OCI-LY7 (cell line): ENCODE results near the gene RNF40.

Experiments used
- EZH2phosphoT487 ChIP-seq: fragments of 200-600 bp; sonication (generic); IDR thresholded peaks from 2 replicates; pipeline ENCODE4 v1.6.1; 2018; ENCODE audit warnings: low read depth, borderline replicate concordance, mild to moderate bottlenecking, mixed run types, antibody characterized with exemption, low read length, moderate library complexity, mixed read lengths
- TF ChIP-seq, protein P1 (sequence below): fragments of 200-600 bp; sonication (generic); conservative IDR thresholded peaks from 2 replicates; pipeline ENCODE4 v1.5.1; 2014; ENCODE audit warnings: mild to moderate bottlenecking, antibody characterized with exemption, low read length, moderate library complexity, mixed read lengths

DNA sequence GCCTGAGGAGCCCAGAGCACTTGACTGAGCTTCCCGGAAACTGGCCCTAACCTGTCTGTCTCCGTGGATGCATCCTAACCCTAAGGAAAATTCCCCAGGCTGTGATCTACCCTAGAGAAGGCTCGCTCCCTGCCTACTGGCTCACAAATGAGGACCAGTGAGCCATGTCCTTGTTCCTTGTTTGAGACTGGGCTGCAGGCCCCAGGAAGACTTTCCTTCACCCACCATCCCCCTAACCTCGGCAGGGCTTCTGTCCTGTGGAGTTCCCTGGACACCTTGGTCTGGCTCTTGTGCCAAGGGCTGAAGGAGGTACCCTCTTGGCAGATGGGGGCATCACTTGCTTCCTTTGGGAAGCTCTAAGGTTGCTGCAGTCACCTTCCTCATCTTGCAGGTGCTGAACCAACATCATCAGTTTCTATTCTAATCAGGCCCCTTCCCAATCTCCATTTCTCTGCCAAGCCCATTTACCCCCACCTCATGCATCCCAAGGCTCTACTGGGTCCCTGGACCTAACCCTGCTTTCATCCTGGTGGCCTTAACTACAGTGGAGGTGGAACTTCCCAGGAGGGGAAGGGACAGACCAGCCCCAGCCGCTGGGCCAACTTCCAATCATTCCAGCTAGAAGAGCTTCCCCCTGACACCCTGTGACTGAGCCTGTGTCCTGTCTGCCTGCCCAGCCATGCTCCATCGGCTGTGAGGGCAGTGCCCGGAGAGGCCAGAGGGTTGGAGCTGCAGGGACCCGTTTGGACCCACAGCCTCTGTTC lies 12.4 kb downstream of the RNF40 start:
- TF ChIP-seq, protein P1, sequence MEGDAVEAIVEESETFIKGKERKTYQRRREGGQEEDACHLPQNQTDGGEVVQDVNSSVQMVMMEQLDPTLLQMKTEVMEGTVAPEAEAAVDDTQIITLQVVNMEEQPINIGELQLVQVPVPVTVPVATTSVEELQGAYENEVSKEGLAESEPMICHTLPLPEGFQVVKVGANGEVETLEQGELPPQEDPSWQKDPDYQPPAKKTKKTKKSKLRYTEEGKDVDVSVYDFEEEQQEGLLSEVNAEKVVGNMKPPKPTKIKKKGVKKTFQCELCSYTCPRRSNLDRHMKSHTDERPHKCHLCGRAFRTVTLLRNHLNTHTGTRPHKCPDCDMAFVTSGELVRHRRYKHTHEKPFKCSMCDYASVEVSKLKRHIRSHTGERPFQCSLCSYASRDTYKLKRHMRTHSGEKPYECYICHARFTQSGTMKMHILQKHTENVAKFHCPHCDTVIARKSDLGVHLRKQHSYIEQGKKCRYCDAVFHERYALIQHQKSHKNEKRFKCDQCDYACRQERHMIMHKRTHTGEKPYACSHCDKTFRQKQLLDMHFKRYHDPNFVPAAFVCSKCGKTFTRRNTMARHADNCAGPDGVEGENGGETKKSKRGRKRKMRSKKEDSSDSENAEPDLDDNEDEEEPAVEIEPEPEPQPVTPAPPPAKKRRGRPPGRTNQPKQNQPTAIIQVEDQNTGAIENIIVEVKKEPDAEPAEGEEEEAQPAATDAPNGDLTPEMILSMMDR: no peak
- TF ChIP-seq EZH2phosphoT487: no peak
